Urothelium cell line (cell line): ENCODE results near the gene CCL2.

Experiments used
- DNase-seq: peaks from one replicate; pipeline ENCODE4 v3.0.0; 2011; ENCODE audit warnings: low spot score, mixed read lengths
- FAIRE-seq: peaks from 2 replicates; lab custom pipeline; 2011; peaks lifted over from hg19 to GRCh38; lab: Jason Lieb, UNC

Gene CCL2

GRCh38 chr17:34261568-34262337 is 6.7 kb downstream of the CCL2 start:
- no peak for FAIRE-seq
- no peak for DNase-seq

DNA sequence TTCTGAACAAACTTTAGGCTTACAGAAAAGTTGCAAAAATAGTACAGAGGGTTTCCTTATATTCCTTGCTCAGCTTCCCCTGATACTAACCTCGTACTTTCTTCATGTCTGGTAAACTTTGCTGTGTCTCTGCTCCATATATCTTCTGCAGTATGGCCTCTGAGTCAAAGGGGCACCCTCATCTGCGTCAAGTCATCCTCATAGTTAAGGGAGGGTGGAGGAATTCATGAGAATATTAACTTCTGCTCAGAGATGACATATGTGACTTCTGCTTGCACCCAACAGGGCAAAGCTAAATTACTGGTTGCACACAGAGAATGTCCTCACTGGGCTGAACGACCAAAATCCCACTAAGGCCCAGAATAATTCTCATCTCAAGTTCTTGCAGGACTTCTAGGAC is 10.6 kb downstream of the CCL2 start:
- DNase-seq (no peak), FAIRE-seq (no peak)

DNA sequence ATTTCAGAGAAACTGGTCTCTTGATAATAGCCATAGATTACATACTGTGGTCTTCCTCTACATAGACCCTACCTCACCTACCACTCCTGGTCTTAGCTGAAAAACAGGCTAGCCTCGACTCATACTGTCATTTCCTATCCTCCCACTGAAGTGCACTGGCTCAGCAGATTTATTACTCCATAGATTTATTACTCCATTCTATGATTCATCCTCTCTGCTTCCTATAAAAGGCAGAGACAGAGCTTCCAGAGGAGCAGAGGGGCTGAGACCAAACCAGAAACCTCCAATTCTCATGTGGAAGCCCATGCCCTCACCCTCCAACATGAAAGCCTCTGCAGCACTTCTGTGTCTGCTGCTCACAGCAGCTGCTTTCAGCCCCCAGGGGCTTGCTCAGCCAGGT is 14.9 kb downstream of the CCL2 start, which contains the start of gene CCL7:
Gene CCL7, plus strand, starts transcription at position 253 of the 400 bp plus-strand sequence. Its CDS starts 70 bp downstream, at position 323.
- no peak for FAIRE-seq
- DNase-seq = no peak

- peak; percentile 28 for DNase-seq
- no peak for FAIRE-seq
These were observed 20.8 kb downstream of the CCL2 start for GRCh38 chr17:34275881-34276280.

DNA sequence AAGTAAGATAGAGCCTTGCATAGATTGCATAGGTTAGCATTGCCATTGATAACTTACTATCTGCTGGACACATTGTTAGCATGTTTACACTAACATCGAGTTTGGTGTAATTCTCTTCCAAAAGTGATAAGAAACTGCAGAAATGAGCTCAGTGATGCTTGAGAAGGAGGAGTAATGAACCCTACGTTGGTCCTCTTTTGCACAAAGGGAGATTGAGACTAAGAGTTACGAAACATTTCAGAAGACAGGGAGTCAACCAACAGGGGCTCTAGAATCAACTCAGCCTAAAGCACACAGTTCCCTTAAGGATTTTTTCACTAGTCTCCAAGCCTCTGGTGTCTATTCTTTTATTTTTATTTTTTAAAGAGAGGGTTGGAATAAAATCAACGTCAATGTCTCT is 21.7 kb downstream of the CCL2 start:
- DNase-seq (no peak), FAIRE-seq (no peak)

DNA sequence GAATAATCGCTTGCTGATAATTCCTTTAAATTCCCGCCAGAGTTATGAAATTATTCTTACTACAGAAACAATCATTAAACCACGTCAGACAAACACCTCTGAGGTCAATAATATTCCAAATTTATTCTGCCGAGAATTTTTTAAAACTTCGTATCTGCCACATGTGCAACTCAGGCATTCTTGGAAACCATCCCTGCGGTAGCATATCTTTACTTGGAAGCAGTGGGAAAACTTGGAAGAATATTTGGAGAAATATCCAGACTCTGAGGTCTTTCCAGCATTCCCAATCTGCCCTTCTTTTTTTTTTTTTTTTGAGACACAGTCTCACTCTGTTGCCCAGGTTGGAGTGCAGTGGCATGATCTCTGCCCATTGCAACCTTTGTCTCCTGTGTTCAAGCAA is 28.5 kb downstream of the CCL2 start:
- FAIRE-seq = no peak

GRCh38 chr17:34285286-34285792 is 30.3 kb downstream of the CCL2 start, which contains the start of gene CCL11:
Gene CCL11 (plus strand): TSS chr17:34285742. CDS start chr17:34285809, 67 bp downstream.
- DNase-seq (no peak), FAIRE-seq (no peak)

More for the DNA sequence above, 28.5 kb downstream of the CCL2 start:
- no peak for DNase-seq

DNA sequence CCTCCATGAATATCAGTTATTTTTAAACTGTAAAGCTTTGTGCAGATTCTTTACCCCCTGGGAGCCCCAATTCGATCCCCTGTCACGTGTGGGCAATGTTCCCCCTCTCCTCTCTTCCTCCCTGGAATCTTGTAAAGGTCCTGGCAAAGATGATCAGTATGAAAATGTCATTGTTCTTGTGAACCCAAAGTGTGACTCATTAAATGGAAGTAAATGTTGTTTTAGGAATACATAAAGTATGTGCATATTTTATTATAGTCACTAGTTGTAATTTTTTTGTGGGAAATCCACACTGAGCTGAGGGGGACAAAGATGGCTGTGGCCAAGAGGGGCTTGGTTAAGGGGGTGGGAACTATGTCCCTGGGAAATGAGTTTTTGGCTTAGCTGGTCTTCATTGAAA is 32.8 kb downstream of the CCL2 start:
- DNase-seq (no peak), FAIRE-seq (no peak)

DNA sequence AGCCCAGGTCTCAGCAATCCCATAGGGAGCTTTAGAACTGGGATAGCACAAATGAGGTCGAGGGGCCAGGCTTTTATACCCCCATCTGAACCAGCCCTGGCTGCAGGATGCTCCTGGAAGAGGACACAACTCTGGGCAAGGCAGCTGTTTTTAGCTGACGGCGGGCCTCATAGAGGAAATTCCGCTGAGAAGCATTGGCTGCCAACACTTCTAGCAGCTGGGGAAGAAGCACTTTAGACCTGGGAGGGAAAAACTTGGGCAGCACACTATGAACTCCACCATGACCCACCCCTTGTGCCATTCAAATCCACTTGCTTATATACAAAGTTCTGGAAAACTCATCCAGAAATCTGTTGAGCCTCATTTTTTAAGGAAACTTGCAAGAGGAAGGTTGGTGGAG is 35.5 kb downstream of the CCL2 start:
- DNase-seq (no peak), FAIRE-seq (no peak)

- DNase-seq = peak; percentile 27
- no peak for FAIRE-seq
These were observed 36.8 kb downstream of the CCL2 start for GRCh38 chr17:34291721-34292348.

- DNase-seq (no peak), FAIRE-seq (no peak)
These were observed 43.9 kb downstream of the CCL2 start for GRCh38 chr17:34299027-34299426.

- FAIRE-seq = no peak
- DNase-seq = no peak
These were observed 45.0 kb downstream of the CCL2 start for GRCh38 chr17:34299956-34300577.

GRCh38 chr17:34300652-34301370 is 45.7 kb downstream of the CCL2 start:
- FAIRE-seq = no peak
- peak; percentile 35 for DNase-seq

GRCh38 chr17:34301986-34302385 is 46.9 kb downstream of the CCL2 start:
- no peak for DNase-seq
- FAIRE-seq = no peak

- no peak for FAIRE-seq
These were observed 47.6 kb downstream of the CCL2 start for GRCh38 chr17:34302636-34303035.

GRCh38 chr17:34303606-34304005 is 48.5 kb downstream of the CCL2 start:
- FAIRE-seq (no peak), DNase-seq (no peak)

More at GRCh38 chr17:34302636-34303035, 47.6 kb downstream of the CCL2 start:
- DNase-seq = no peak

DNA sequence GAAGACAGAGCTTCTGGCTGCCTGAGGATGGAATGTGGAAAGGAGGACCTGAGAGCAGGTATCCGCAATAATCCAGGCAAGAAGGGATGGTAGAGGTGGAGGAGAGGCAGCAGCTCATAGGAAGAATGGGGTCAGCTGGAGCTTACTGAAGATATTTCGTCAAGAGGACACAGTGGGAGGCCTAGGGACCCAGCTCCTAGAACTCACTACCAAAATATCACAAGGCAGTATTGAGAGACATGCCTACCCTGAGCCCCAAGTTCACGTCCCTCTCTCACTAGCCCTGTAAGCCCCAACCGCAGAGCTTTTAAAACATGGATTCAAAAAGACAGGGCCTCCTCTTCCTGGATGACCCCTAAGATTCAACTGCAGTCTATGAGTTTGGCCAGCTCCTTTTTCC is 50.0 kb downstream of the CCL2 start:
- FAIRE-seq (no peak), DNase-seq (no peak)

GRCh38 chr17:34305606-34306005 is 50.5 kb downstream of the CCL2 start:
- DNase-seq = no peak
- FAIRE-seq = no peak

- no peak for DNase-seq
- FAIRE-seq = no peak
These were observed 51.4 kb downstream of the CCL2 start for GRCh38 chr17:34306466-34306865.
